DMS79 (cell line): ENCODE results near the gene NPM3.

Experiments
- DNase-seq: peaks from one replicate; lab custom pipeline; 2025; lab: John Stamatoyannopoulos, UW

Gene NPM3

GRCh38 chr10:101758858-101759257 lies 24.4 kb downstream of the NPM3 start:
- no peak for DNase-seq

- no peak for DNase-seq
Measured at GRCh38 chr10:101752241-101752640, 31.0 kb downstream of the NPM3 start.

- DNase-seq = no peak
Measured at GRCh38 chr10:101749047-101750016, 33.9 kb downstream of the NPM3 start.

- no peak for DNase-seq
Measured at GRCh38 chr10:101748496-101748895, 34.8 kb downstream of the NPM3 start.

GRCh38 chr10:101745074-101745696 lies 38.1 kb downstream of the NPM3 start:
- DNase-seq = no peak

- DNase-seq = no peak
Measured at GRCh38 chr10:101744267-101744666, 39.0 kb downstream of the NPM3 start.

- no peak for DNase-seq
Measured at GRCh38 chr10:101741938-101742337, 41.3 kb downstream of the NPM3 start.

- no peak for DNase-seq
Measured at GRCh38 chr10:101736666-101737065, 46.6 kb downstream of the NPM3 start.

GRCh38 chr10:101732096-101732495 lies 51.1 kb downstream of the NPM3 start:
- DNase-seq = no peak
